Central memory CD8-positive, alpha-beta T cell (primary cell): ENCODE results near the gene DROSHA.

Experiments used
- ATAC-seq: fragments of 150-1000 bp; cut with Tn5 transposase; replicated peaks from 2 replicates; pipeline ENCODE4 v1.10.0; 2022; ENCODE audit warnings: mild to moderate bottlenecking, moderate FRiP score, moderate number of reproducible peaks; ENCODE audit not compliant: poor library complexity, severe bottlenecking; ENCODE audit errors: extremely low read depth
- DNase-seq, 2 donors: peaks; one replicate each; pipeline ENCODE4 v3.0.0; 2021; ENCODE audit warnings: low spot score in 2 of 2
- H3K27ac Mint-ChIP-seq: one replicate; pipeline ENCODE4 v1.8.0; 2022; ENCODE audit warnings: low read depth, mild to moderate bottlenecking, moderate library complexity, mixed read lengths
- H3K27me3 Mint-ChIP-seq: one replicate; pipeline ENCODE4 v1.8.0; 2022; ENCODE audit warnings: mixed read lengths
- H3K36me3 Mint-ChIP-seq: one replicate; pipeline ENCODE4 v1.8.0; 2022; ENCODE audit warnings: mild to moderate bottlenecking, moderate library complexity, mixed read lengths; ENCODE audit not compliant: insufficient read depth
- H3K4me1 Mint-ChIP-seq: one replicate; pipeline ENCODE4 v1.8.0; 2022; ENCODE audit warnings: mixed read lengths
- H3K4me3 Mint-ChIP-seq: one replicate; pipeline ENCODE4 v1.8.0; 2022; ENCODE audit warnings: mild to moderate bottlenecking, moderate library complexity, mixed read lengths
- H3K9me3 Mint-ChIP-seq: one replicate; pipeline ENCODE4 v1.8.0; 2022; ENCODE audit warnings: mixed read lengths

The DROSHA gene

GRCh38 chr5:31477516-31477915 lies 54.4 kb downstream of the DROSHA start:
- Mint-ChIP-seq H3K4me3 (no peak overlapping the region), H3K4me1 (no peaks in the 10 kb centered on the region), H3K27me3 (no peaks in the 10 kb centered on the region), H3K9me3 (no peaks in the 10 kb centered on the region), H3K36me3 (peaks cover 7% of the 10 kb centered on the region), H3K27ac (no peak overlapping the region)
- DNase-seq (no peak), ATAC-seq (no peak)

GRCh38 chr5:31476738-31477141 lies 55.2 kb downstream of the DROSHA start:
- Mint-ChIP-seq H3K4me3 (no peak overlapping the region), H3K9me3 (no peaks in the 10 kb centered on the region), H3K27me3 (no peaks in the 10 kb centered on the region), H3K36me3 (peaks cover 2% of the 10 kb centered on the region), H3K27ac (no peak overlapping the region), H3K4me1 (no peaks in the 10 kb centered on the region)
- ATAC-seq (no peak), DNase-seq (no peak)

DNA sequence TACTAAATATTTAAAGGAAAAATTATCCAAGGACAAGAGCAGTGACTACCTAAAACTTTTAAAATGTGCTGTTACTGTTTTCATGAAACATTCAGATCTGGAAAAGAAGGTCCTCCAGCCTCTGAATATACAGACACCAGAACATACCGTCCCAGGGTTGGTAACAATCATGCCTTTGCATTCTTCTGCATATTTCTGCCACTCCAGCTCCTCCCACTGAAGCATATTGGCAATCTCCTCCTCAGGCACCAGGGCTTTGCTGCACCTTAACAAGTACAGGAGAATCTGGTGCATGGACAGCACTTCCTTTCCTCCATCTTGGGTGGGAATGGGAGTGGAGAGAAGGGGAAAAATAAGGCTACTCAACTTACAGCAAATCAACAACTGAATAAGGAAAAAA lies 60.0 kb downstream of the DROSHA start:
- peaks cover 12% of the 10 kb centered on the region for H3K36me3 Mint-ChIP-seq

GRCh38 chr5:31471040-31471439 lies 60.9 kb downstream of the DROSHA start:
- Mint-ChIP-seq H3K4me3 (no peak overlapping the region), H3K36me3 (peaks cover 19% of the 10 kb centered on the region)
- no peak for DNase-seq

More for the DNA sequence above, 60.0 kb downstream of the DROSHA start:
- no peaks in the 10 kb centered on the region for H3K9me3 Mint-ChIP-seq
- no peak for DNase-seq
- H3K27me3 Mint-ChIP-seq = no peaks in the 10 kb centered on the region
- no peak overlapping the region for H3K27ac Mint-ChIP-seq
- H3K4me3 Mint-ChIP-seq = no peak overlapping the region
- no peaks in the 10 kb centered on the region for H3K4me1 Mint-ChIP-seq
- no peak for ATAC-seq

GRCh38 chr5:31470608-31471007 lies 61.3 kb downstream of the DROSHA start:
- Mint-ChIP-seq H3K4me1 (no peaks in the 10 kb centered on the region), H3K27me3 (no peaks in the 10 kb centered on the region), H3K4me3 (no peak overlapping the region), H3K36me3 (peaks cover 22% of the 10 kb centered on the region), H3K27ac (no peak overlapping the region), H3K9me3 (no peaks in the 10 kb centered on the region)
- no peak for DNase-seq
- no peak for ATAC-seq

More at GRCh38 chr5:31471040-31471439, 60.9 kb downstream of the DROSHA start:
- Mint-ChIP-seq H3K4me1 (no peaks in the 10 kb centered on the region), H3K27me3 (no peaks in the 10 kb centered on the region), H3K27ac (no peak overlapping the region), H3K9me3 (no peaks in the 10 kb centered on the region)
- ATAC-seq = no peak

DNA sequence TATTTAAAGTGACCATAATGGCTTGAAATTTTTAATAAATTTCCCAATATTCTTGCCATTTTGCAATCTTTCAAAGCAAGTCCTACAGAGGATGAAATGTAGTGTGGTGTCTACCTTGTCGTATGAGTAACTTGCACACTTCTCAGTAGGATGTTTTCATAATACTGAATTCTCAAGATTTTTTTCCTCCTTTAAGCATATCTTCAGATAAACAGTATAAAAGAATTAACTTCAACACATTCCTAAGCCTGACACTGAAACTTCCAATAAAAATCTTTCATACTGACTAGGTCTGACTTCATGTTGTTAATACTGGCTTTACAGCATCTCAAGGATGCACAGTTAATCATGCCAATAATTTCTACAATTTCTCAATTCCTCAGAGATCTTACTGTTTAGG lies 62.0 kb downstream of the DROSHA start:
- Mint-ChIP-seq H3K9me3 (no peaks in the 10 kb centered on the region), H3K4me3 (no peak overlapping the region), H3K36me3 (peaks cover 26% of the 10 kb centered on the region), H3K4me1 (no peaks in the 10 kb centered on the region), H3K27ac (no peak overlapping the region), H3K27me3 (no peaks in the 10 kb centered on the region)
- DNase-seq (no peak), ATAC-seq (no peak)

DNA sequence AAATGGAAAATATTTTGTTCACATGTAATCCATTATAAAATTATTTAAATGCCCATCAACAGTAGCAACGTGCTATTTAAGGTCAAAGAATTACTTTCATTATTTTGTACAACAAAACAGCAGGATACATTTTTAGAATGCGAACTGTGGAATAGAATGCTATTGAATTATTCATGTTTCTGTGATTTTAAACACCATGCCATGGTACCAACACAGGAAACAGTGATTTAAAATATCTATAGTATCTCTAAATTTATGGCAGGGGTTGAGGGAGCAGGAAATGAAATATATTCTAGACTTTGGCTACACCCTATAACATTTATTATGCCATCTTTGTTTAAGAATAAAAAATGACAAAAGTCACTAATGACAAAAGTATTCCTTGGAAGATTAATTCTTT lies 62.4 kb downstream of the DROSHA start:
- Mint-ChIP-seq H3K4me3 (no peak overlapping the region), H3K4me1 (no peaks in the 10 kb centered on the region), H3K9me3 (no peaks in the 10 kb centered on the region), H3K27me3 (no peaks in the 10 kb centered on the region), H3K27ac (no peak overlapping the region), H3K36me3 (peaks cover 28% of the 10 kb centered on the region)
- no peak for ATAC-seq
- no peak for DNase-seq

DNA sequence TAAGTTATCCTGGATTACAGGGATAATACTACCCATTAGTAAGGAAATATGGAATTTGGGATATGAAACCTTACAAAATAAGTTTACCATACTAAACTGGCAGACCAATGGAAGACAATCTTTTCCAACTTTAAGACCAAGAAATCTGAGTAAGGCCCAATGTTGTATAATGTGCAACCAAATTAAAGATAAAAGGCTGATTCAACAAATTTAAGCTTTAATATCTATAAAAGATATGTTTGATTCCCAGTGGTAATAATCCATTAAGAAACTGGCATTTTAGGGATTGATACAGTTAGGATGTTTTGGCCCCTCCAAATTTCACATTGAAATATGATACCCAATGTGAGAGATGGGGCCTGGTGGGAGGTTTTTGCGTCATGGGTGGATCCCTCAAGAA lies 66.6 kb downstream of the DROSHA start:
- ATAC-seq (no peak), DNase-seq (no peak)
- H3K4me3 Mint-ChIP-seq = no peak overlapping the region
- no peak overlapping the region for H3K27ac Mint-ChIP-seq
- H3K27me3 Mint-ChIP-seq = no peaks in the 10 kb centered on the region
- no peaks in the 10 kb centered on the region for H3K4me1 Mint-ChIP-seq
- peaks cover 49% of the 10 kb centered on the region for H3K36me3 Mint-ChIP-seq
- H3K9me3 Mint-ChIP-seq = peaks cover 6% of the 10 kb centered on the region

GRCh38 chr5:31464081-31464480 lies 67.8 kb downstream of the DROSHA start:
- Mint-ChIP-seq H3K27ac (no peak overlapping the region), H3K27me3 (no peaks in the 10 kb centered on the region), H3K9me3 (peaks cover 6% of the 10 kb centered on the region), H3K4me3 (no peak overlapping the region), H3K4me1 (no peaks in the 10 kb centered on the region), H3K36me3 (peaks cover 54% of the 10 kb centered on the region)
- DNase-seq (no peak), ATAC-seq (no peak)

- Mint-ChIP-seq H3K4me1 (no peaks in the 10 kb centered on the region), H3K9me3 (peaks cover 6% of the 10 kb centered on the region), H3K4me3 (no peak overlapping the region), H3K27me3 (no peaks in the 10 kb centered on the region), H3K36me3 (peaks cover 54% of the 10 kb centered on the region), H3K27ac (no peak overlapping the region)
- DNase-seq = no peak
- ATAC-seq = no peak
Observed at GRCh38 chr5:31463351-31463750, 68.5 kb downstream of the DROSHA start.

- Mint-ChIP-seq H3K36me3 (peaks cover 43% of the 10 kb centered on the region), H3K27ac (no peak overlapping the region), H3K27me3 (no peaks in the 10 kb centered on the region), H3K9me3 (peaks cover 12% of the 10 kb centered on the region), H3K4me3 (no peak overlapping the region), H3K4me1 (no peaks in the 10 kb centered on the region)
- DNase-seq (no peak), ATAC-seq (no peak)
Observed at GRCh38 chr5:31459594-31459993, 72.3 kb downstream of the DROSHA start.

GRCh38 chr5:31455172-31455571 lies 76.7 kb downstream of the DROSHA start:
- H3K27me3 Mint-ChIP-seq = no peaks in the 10 kb centered on the region
- H3K4me3 Mint-ChIP-seq = no peak overlapping the region
- peaks cover 6% of the 10 kb centered on the region for H3K9me3 Mint-ChIP-seq
- H3K27ac Mint-ChIP-seq = no peak overlapping the region
- DNase-seq (no peak), ATAC-seq (no peak)
- H3K36me3 Mint-ChIP-seq = peaks cover 24% of the 10 kb centered on the region
- peaks cover 7% of the 10 kb centered on the region for H3K4me1 Mint-ChIP-seq

DNA sequence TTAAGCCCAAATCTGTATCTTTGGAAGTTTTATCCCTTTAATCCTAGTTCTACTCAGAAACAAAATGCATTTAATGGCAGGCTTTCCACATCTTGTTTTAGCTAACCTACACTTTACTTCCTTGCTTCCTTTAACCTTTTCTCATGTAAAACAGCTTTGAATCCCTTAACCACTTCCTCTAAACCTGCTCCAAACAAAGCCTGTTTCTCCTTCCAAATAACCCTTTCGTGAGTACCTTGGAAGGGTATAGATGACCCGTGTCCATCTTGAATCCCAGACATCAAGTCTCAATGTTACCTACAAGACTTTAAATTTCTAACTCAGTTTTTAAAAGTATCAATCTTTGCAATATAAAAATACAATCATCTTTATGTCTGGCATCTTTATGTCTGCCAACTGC lies 78.4 kb downstream of the DROSHA start:
- Mint-ChIP-seq H3K36me3 (peaks cover 33% of the 10 kb centered on the region), H3K27me3 (no peaks in the 10 kb centered on the region), H3K9me3 (peaks cover 6% of the 10 kb centered on the region), H3K27ac (peak overlapping the region; percentile 5), H3K4me3 (no peak overlapping the region), H3K4me1 (peaks cover 7% of the 10 kb centered on the region)
- ATAC-seq (no peak), DNase-seq (no peak)

DNA sequence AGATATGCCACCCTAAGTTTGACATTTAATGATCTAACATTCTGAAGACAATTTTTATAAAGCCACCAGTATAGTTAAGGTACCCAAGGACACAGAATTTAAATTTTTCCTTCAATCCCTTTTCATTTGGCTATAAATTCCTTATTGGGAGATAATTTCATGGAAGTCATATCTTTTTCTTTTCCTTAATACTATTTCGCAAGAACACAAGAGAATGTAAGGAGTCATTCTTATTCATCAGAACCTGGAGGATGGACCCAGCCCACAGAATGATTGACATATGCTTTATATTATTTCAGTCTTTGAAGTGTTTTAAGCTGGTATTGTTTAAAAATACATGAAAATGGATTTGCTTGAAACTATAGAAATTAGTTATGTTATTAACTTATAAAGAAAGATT lies 79.6 kb downstream of the DROSHA start:
- Mint-ChIP-seq H3K27me3 (no peaks in the 10 kb centered on the region), H3K27ac (no peak overlapping the region), H3K4me1 (peaks cover 7% of the 10 kb centered on the region), H3K4me3 (no peak overlapping the region), H3K9me3 (peaks cover 6% of the 10 kb centered on the region), H3K36me3 (peaks cover 37% of the 10 kb centered on the region)
- DNase-seq (no peak), ATAC-seq (no peak)
